Measurements from ENCODE around the gene CCDC28A. TPM values are rescaled to one million over a fixed set of nuclear protein-coding genes. Genes with fewer than 3 reads are reported as not detected.

The CCDC28A gene
- total and polyA plus RNA-seq, 2 donors (not counting 1 experiment from before 2014, with no cell fraction given) = 15.2 to 22.0 TPM

GRCh38 chr6:138806889-138807288 lies 33.3 kb downstream of the CCDC28A start:
- H4K20me1 ChIP-seq (ENCODE audit: control insufficient read depth, extremely low read depth, insufficient read depth, low read length) = no peaks in the 10 kb centered on the region
- H3K9me3 ChIP-seq (ENCODE audit: control insufficient read depth, insufficient read depth, low read depth, low read length) = no peaks in the 10 kb centered on the region
- H3K4me3 ChIP-seq (replicated peaks in 1 of 4; ENCODE audit: control extremely low read depth in 1 of 4, insufficient read depth in 1 of 4, low read depth in 3 of 4, low read length in 4 of 4) = no peak overlapping the region
- TF ChIP-seq CTCF (conservative IDR thresholded peaks at IDR 0.05 in 1 of 2, IDR thresholded peaks at IDR 0.05 in 1 of 2; ENCODE audit: low read depth in 1 of 2, low read length in 2 of 2) (no peak), EZH2 (IDR thresholded peaks at IDR 0.05; ENCODE audit: low read length, missing control alignments) (no peak)
- H3K36me3 ChIP-seq (ENCODE audit: control insufficient read depth, insufficient read depth, low read length) = no peaks in the 10 kb centered on the region
- H3K27ac ChIP-seq (ENCODE audit: insufficient read depth, low read length) = no peak overlapping the region
- H3K27me3 ChIP-seq (ENCODE audit: control insufficient read depth, insufficient read depth, low read length) = peaks cover 2% of the 10 kb centered on the region
- no peak overlapping the region for H3K4me2 ChIP-seq (ENCODE audit: extremely low read depth, insufficient read depth, low read length)
- H3K9ac ChIP-seq (ENCODE audit: insufficient read depth, low read length) = no peak overlapping the region
- no peaks in the 10 kb centered on the region for H3K4me1 ChIP-seq (ENCODE audit: control insufficient read depth, extremely low read depth, insufficient read depth, low read length)
- H2AFZ ChIP-seq (ENCODE audit: low read length) = no peak overlapping the region
- H3K79me2 ChIP-seq (ENCODE audit: control insufficient read depth, insufficient read depth, low read length) = no peaks in the 10 kb centered on the region
- DNase-seq (ENCODE audit: low read depth in 2 of 2) = no peak

- no peak for DNase-seq (ENCODE audit: low read depth in 2 of 2)
- Histone ChIP-seq H3K4me3 (replicated peaks in 1 of 4; ENCODE audit: control extremely low read depth in 1 of 4, insufficient read depth in 1 of 4, low read depth in 3 of 4, low read length in 4 of 4) (no peak overlapping the region), H3K4me1 (ENCODE audit: control insufficient read depth, extremely low read depth, insufficient read depth, low read length) (no peaks in the 10 kb centered on the region), H4K20me1 (ENCODE audit: control insufficient read depth, extremely low read depth, insufficient read depth, low read length) (no peaks in the 10 kb centered on the region), H3K79me2 (ENCODE audit: control insufficient read depth, insufficient read depth, low read length) (no peaks in the 10 kb centered on the region), H3K27me3 (ENCODE audit: control insufficient read depth, insufficient read depth, low read length) (peaks cover 2% of the 10 kb centered on the region), H2AFZ (ENCODE audit: low read length) (no peak overlapping the region), H3K9me3 (ENCODE audit: control insufficient read depth, insufficient read depth, low read depth, low read length) (no peaks in the 10 kb centered on the region), H3K27ac (ENCODE audit: insufficient read depth, low read length) (no peak overlapping the region), H3K4me2 (ENCODE audit: extremely low read depth, insufficient read depth, low read length) (no peak overlapping the region), H3K9ac (ENCODE audit: insufficient read depth, low read length) (no peak overlapping the region), H3K36me3 (ENCODE audit: control insufficient read depth, insufficient read depth, low read length) (no peaks in the 10 kb centered on the region)
- TF ChIP-seq EZH2 (IDR thresholded peaks at IDR 0.05; ENCODE audit: low read length, missing control alignments) (no peak), CTCF (conservative IDR thresholded peaks at IDR 0.05 in 1 of 2, IDR thresholded peaks at IDR 0.05 in 1 of 2; ENCODE audit: low read depth in 1 of 2, low read length in 2 of 2) (no peak)
These were observed 36.1 kb downstream of the CCDC28A start for GRCh38 chr6:138809677-138810076.

- Histone ChIP-seq H3K4me2 (ENCODE audit: extremely low read depth, insufficient read depth, low read length) (no peak overlapping the region), H2AFZ (ENCODE audit: low read length) (no peak overlapping the region), H3K9ac (ENCODE audit: insufficient read depth, low read length) (no peak overlapping the region), H3K36me3 (ENCODE audit: control insufficient read depth, insufficient read depth, low read length) (no peaks in the 10 kb centered on the region), H3K79me2 (ENCODE audit: control insufficient read depth, insufficient read depth, low read length) (no peaks in the 10 kb centered on the region), H3K4me1 (ENCODE audit: control insufficient read depth, extremely low read depth, insufficient read depth, low read length) (no peaks in the 10 kb centered on the region), H4K20me1 (ENCODE audit: control insufficient read depth, extremely low read depth, insufficient read depth, low read length) (no peaks in the 10 kb centered on the region), H3K27ac (ENCODE audit: insufficient read depth, low read length) (no peak overlapping the region), H3K4me3 (replicated peaks in 1 of 4; ENCODE audit: control extremely low read depth in 1 of 4, insufficient read depth in 1 of 4, low read depth in 3 of 4, low read length in 4 of 4) (no peak overlapping the region), H3K9me3 (ENCODE audit: control insufficient read depth, insufficient read depth, low read depth, low read length) (no peaks in the 10 kb centered on the region), H3K27me3 (ENCODE audit: control insufficient read depth, insufficient read depth, low read length) (peaks cover 2% of the 10 kb centered on the region)
- TF ChIP-seq CTCF (conservative IDR thresholded peaks at IDR 0.05 in 1 of 2, IDR thresholded peaks at IDR 0.05 in 1 of 2; ENCODE audit: low read depth in 1 of 2, low read length in 2 of 2) (no peak), EZH2 (IDR thresholded peaks at IDR 0.05; ENCODE audit: low read length, missing control alignments) (no peak)
- DNase-seq (ENCODE audit: low read depth in 2 of 2) = no peak
These were observed 38.3 kb downstream of the CCDC28A start for GRCh38 chr6:138811866-138812265.

All from fibroblast of lung (primary cell).